Astrocyte (in vitro differentiated cells and primary cell): ENCODE measurements around the gene BRD7. TPM values are rescaled to one million over a fixed set of nuclear protein-coding genes. Genes with fewer than 3 reads are reported as not detected.

ENCODE experiments used
- DNase-seq: peaks from one replicate; pipeline ENCODE4 v3.0.0-alpha.2; 2010; ENCODE audit warnings: low read depth
- FAIRE-seq: peaks from 2 replicates; lab custom pipeline; 2011; peaks lifted over from hg19 to GRCh38; lab: Jason Lieb, UNC
- H2AFZ ChIP-seq: 2 replicates; pipeline ENCODE4 v1.6.0; 2012; ENCODE audit warnings: low read depth, low read length, inconsistent platforms
- H3K27ac ChIP-seq: 2 replicates; pipeline ENCODE4 v1.5.1; 2011; ENCODE audit warnings: low read depth, low read length, inconsistent platforms
- H3K27me3 ChIP-seq: 2 replicates; pipeline ENCODE4 v1.6.0; 2011; ENCODE audit warnings: low read length, inconsistent platforms; ENCODE audit not compliant: insufficient read depth
- H3K36me3 ChIP-seq: 2 replicates; pipeline ENCODE4 v1.5.1; 2011; ENCODE audit warnings: low read length, inconsistent platforms; ENCODE audit not compliant: insufficient read depth
- H3K4me1 ChIP-seq: 2 replicates; pipeline ENCODE4 v1.5.1; 2011; ENCODE audit warnings: low read length, inconsistent platforms; ENCODE audit not compliant: insufficient read depth
- H3K4me2 ChIP-seq: 2 replicates; pipeline ENCODE4 v1.6.0; 2012; ENCODE audit warnings: low read length, inconsistent platforms
- H3K4me3 ChIP-seq: 2 replicates; pipeline ENCODE4 v1.5.1; 2011; ENCODE audit warnings: low read depth, mild to moderate bottlenecking, low read length, inconsistent platforms; ENCODE audit not compliant: insufficient read depth
- H3K79me2 ChIP-seq: 2 replicates; pipeline ENCODE4 v1.6.0; 2012; ENCODE audit warnings: mild to moderate bottlenecking, low read length, inconsistent platforms; ENCODE audit not compliant: insufficient read depth
- H3K9ac ChIP-seq: 2 replicates; pipeline ENCODE4 v1.6.0; 2012; ENCODE audit warnings: mild to moderate bottlenecking, low read length, inconsistent platforms
- H3K9me3 ChIP-seq: 2 replicates; pipeline ENCODE4 v1.5.1; 2012; ENCODE audit warnings: low read depth, mild to moderate bottlenecking, low read length, inconsistent platforms; ENCODE audit not compliant: insufficient read depth
- H4K20me1 ChIP-seq: 2 replicates; pipeline ENCODE4 v1.6.0; 2012; ENCODE audit warnings: low read length, inconsistent platforms; ENCODE audit not compliant: insufficient read depth
- H3K27ac Mint-ChIP-seq: one replicate; pipeline ENCODE4 v1.8.0; 2021; ENCODE audit warnings: mild to moderate bottlenecking, mixed read lengths; ENCODE audit not compliant: unreplicated experiment
- H3K27me3 Mint-ChIP-seq: one replicate; pipeline ENCODE4 v1.8.0; 2021; ENCODE audit warnings: low read depth, mixed read lengths; ENCODE audit not compliant: unreplicated experiment
- H3K36me3 Mint-ChIP-seq: one replicate; pipeline ENCODE4 v1.8.0; 2021; ENCODE audit warnings: low read depth, mixed read lengths; ENCODE audit not compliant: unreplicated experiment
- H3K4me1 Mint-ChIP-seq: one replicate; pipeline ENCODE4 v1.8.0; 2021; ENCODE audit warnings: low read depth, mixed read lengths; ENCODE audit not compliant: unreplicated experiment
- H3K4me3 Mint-ChIP-seq: one replicate; pipeline ENCODE4 v1.8.0; 2021; ENCODE audit warnings: mild to moderate bottlenecking, moderate library complexity, mixed read lengths; ENCODE audit not compliant: unreplicated experiment
- H3K9me3 Mint-ChIP-seq: one replicate; pipeline ENCODE4 v1.8.0; 2021; ENCODE audit warnings: mild to moderate bottlenecking, mixed read lengths; ENCODE audit not compliant: unreplicated experiment
- CTCF ChIP-seq: IDR thresholded peaks from 2 replicates; pipeline ENCODE4 v1.5.1; 2011; ENCODE audit warnings: low read depth, mild to moderate bottlenecking, inconsistent platforms, low read length, moderate library complexity; ENCODE audit not compliant: insufficient read depth
- EZH2 ChIP-seq: IDR thresholded peaks from 2 replicates; pipeline ENCODE4 v1.6.1; 2012; ENCODE audit warnings: mild to moderate bottlenecking, low read length, inconsistent platforms; ENCODE audit not compliant: insufficient read depth
- total RNA-seq: library from RNA; stranded (reverse); gene quantifications from 2 replicates; pipeline ENCODE4 v1.2.1, GENCODE V29; 2021

The BRD7 gene
- total RNA-seq, 1 donor from 2014 or later, result 58.5 TPM

GRCh38 chr16:50294955-50295354 lies 73.8 kb downstream of the BRD7 start:
- H3K4me2 ChIP-seq, result no peak overlapping the region
- Mint-ChIP-seq H3K4me1 (no peaks in the 10 kb centered on the region), H3K9me3 (no peaks in the 10 kb centered on the region), H3K27me3 (no peaks in the 10 kb centered on the region), H3K27ac (no peak overlapping the region), H3K36me3 (peaks cover 13% of the 10 kb centered on the region), H3K4me3 (no peak overlapping the region)
- no peak overlapping the region for H3K27ac ChIP-seq
- H3K4me3 ChIP-seq, result no peak overlapping the region
- FAIRE-seq, result no peak
- TF ChIP-seq CTCF (no peak), EZH2 (no peak)
- H3K36me3 ChIP-seq, result no peaks in the 10 kb centered on the region
- peaks cover 9% of the 10 kb centered on the region for H4K20me1 ChIP-seq
- H2AFZ ChIP-seq, result no peak overlapping the region
- H3K27me3 ChIP-seq, result no peaks in the 10 kb centered on the region
- DNase-seq, result no peak
- H3K9me3 ChIP-seq, result no peaks in the 10 kb centered on the region
- H3K4me1 ChIP-seq, result no peaks in the 10 kb centered on the region
- H3K9ac ChIP-seq, result no peak overlapping the region
- no peaks in the 10 kb centered on the region for H3K79me2 ChIP-seq

GRCh38 chr16:50293994-50294855 lies 74.6 kb downstream of the BRD7 start:
- Mint-ChIP-seq H3K27ac (no peak overlapping the region), H3K4me1 (no peaks in the 10 kb centered on the region), H3K4me3 (no peak overlapping the region), H3K9me3 (no peaks in the 10 kb centered on the region), H3K36me3 (peaks cover 13% of the 10 kb centered on the region), H3K27me3 (no peaks in the 10 kb centered on the region)
- Histone ChIP-seq H3K4me2 (no peak overlapping the region), H3K27me3 (no peaks in the 10 kb centered on the region), H3K79me2 (no peaks in the 10 kb centered on the region), H3K27ac (no peak overlapping the region), H3K4me3 (no peak overlapping the region), H2AFZ (no peak overlapping the region), H3K36me3 (no peaks in the 10 kb centered on the region), H3K9ac (no peak overlapping the region), H3K4me1 (no peaks in the 10 kb centered on the region), H4K20me1 (peaks cover 9% of the 10 kb centered on the region), H3K9me3 (no peaks in the 10 kb centered on the region)
- no peak for FAIRE-seq
- no peak for DNase-seq
- TF ChIP-seq CTCF (no peak), EZH2 (no peak)
